ENCODE measurements around the gene ARID5B. TPM values are rescaled to one million over a fixed set of nuclear protein-coding genes. Genes with fewer than 3 reads are reported as not detected.

The ARID5B gene
- total RNA-seq, 2 donors from 2014 or later: 67.9 to 90.1 TPM

DNA sequence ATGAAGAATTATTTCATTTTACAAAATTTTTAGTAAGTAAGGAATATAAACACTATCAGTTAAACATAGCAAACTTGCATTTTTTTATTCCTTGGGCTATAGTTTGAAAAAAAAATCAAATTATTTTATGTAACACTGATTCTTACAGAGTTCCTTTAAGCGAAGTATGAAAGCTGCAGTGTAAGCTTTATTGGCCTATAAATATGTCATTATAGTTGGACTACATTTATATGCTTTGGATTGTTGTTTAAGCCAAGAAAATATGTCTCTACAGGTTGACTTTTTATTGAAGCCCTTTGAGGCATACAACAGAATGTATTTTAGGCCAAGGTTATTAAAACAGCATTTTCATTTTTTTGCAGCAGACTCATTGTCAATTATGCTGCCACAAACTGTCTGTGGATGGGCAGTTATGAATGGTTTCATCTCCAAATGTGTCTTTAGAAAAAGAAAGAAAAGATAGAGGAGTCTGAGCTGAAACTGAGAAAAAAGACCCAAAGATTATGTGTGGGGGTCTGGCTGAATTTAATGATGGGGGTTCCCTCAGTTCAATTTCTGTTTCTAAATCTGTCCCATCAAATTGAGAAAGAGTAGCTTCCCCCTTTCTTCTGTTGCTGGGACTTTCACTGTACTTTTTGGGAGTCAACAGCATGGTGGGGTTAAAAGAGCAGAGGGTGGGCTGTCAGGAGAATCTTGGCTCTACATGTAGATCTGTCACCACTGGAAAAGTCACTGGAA is 43.1 kb downstream of the ARID5B start:
- Histone ChIP-seq H3K4me1 (replicated peaks) (no peaks in the 10 kb centered on the region), H3K9me3 (no peaks in the 10 kb centered on the region), H3K36me3 (no peaks in the 10 kb centered on the region), H3K4me3 (no peak overlapping the region), H3K27ac (peak overlapping the region; percentile 77 to 80), H3K27me3 (replicated peaks; ENCODE audit: insufficient read depth) (no peaks in the 10 kb centered on the region)
- DNase-seq (ENCODE audit: low spot score): no peak
- intact Hi-C loops (cut with DNase I): loop anchor here (5.0 kb wide), 2 partner anchors 42 to 43 kb away; partner anchors contain the start of gene ARID5B
- 14% methylated on average over 1 of the region's 1 CpG for WGBS
- TF ChIP-seq, protein P1, sequence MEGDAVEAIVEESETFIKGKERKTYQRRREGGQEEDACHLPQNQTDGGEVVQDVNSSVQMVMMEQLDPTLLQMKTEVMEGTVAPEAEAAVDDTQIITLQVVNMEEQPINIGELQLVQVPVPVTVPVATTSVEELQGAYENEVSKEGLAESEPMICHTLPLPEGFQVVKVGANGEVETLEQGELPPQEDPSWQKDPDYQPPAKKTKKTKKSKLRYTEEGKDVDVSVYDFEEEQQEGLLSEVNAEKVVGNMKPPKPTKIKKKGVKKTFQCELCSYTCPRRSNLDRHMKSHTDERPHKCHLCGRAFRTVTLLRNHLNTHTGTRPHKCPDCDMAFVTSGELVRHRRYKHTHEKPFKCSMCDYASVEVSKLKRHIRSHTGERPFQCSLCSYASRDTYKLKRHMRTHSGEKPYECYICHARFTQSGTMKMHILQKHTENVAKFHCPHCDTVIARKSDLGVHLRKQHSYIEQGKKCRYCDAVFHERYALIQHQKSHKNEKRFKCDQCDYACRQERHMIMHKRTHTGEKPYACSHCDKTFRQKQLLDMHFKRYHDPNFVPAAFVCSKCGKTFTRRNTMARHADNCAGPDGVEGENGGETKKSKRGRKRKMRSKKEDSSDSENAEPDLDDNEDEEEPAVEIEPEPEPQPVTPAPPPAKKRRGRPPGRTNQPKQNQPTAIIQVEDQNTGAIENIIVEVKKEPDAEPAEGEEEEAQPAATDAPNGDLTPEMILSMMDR (IDR thresholded peaks at IDR 0.05): no peak
- TF ChIP-seq POLR2A (IDR thresholded peaks at IDR 0.05) (no peak), POLR2AphosphoS5 (IDR thresholded peaks at IDR 0.05) (peak; percentile 44)

DNA sequence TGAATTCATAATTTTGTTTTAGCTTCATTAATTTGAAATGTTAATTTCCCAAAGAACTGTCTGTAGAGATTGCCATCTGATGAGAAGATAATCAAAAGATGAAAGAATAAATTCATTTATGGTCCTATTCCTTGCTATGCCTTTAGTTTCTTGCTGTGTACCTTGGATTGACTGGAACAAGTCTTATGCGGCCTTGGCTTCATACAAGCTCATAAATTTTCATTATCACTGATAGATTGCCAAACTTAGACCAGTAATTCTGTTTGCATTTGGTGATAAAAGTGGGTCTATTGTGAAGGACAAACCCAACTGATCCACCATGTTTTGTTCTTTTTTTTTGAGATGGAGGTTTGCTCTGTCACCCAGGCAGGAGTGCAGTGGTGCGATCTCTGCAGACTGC is 48.2 kb downstream of the ARID5B start:
- DNase-seq (ENCODE audit: low spot score): peak; percentile 27
- Histone ChIP-seq H3K4me3 (no peak overlapping the region), H3K4me1 (replicated peaks) (peaks cover 8% of the 10 kb centered on the region), H3K27ac (peak overlapping the region; percentile 49 to 58), H3K27me3 (replicated peaks; ENCODE audit: insufficient read depth) (no peaks in the 10 kb centered on the region), H3K9me3 (no peaks in the 10 kb centered on the region), H3K36me3 (no peaks in the 10 kb centered on the region)
- TF ChIP-seq POLR2AphosphoS5 (IDR thresholded peaks at IDR 0.05) (peak; percentile 84), POLR2A (IDR thresholded peaks at IDR 0.05) (no peak)
- intact Hi-C loops (cut with DNase I): no loop called here
- WGBS: 47% methylated on average over 2 of the region's 2 CpGs

DNA sequence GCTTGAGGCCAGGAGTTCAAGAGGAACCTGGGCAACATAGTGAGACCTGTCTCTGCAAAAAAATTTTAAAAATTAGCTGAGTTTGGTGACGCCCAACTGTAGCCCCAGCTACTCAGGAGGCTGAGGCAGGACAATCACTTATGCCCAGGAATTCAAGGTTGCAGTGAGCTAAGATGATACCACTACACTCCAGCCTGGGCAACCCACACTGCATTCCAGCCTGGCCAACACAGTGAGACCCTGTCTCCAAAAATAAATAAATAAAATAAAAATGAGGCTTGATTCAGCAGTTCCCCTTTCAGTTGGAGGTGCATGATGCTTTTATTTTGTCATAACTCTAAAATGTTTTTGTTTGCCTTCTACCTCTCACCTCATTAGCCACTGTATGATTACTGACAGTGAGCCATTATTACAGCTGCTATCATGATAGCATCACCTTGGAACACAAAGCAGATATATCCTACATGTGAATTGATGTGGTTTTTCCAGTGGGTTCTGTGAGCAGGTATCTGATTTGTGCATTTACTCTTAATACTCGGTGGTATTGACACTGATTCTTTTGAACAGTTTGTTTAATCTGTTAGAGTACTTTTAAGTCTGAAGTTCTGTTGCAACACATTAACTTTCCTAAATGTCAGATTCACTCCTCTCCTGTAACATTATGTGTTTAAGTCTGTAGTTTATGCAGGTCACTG is 49.1 kb downstream of the ARID5B start:
- Histone ChIP-seq H3K4me3 (no peak overlapping the region), H3K27ac (peak overlapping the region in 1 of 2 donors; percentile 11), H3K9me3 (no peaks in the 10 kb centered on the region), H3K27me3 (replicated peaks; ENCODE audit: insufficient read depth) (no peaks in the 10 kb centered on the region), H3K36me3 (no peaks in the 10 kb centered on the region), H3K4me1 (replicated peaks) (peaks cover 8% of the 10 kb centered on the region)
- 65% methylated on average over 2 of the region's 2 CpGs for WGBS
- DNase-seq (ENCODE audit: low spot score): no peak
- TF ChIP-seq, protein P1 (IDR thresholded peaks at IDR 0.05): no peak
- TF ChIP-seq POLR2A (IDR thresholded peaks at IDR 0.05) (no peak), POLR2AphosphoS5 (IDR thresholded peaks at IDR 0.05) (no peak)
- intact Hi-C loops (cut with DNase I): no loop called here

DNA sequence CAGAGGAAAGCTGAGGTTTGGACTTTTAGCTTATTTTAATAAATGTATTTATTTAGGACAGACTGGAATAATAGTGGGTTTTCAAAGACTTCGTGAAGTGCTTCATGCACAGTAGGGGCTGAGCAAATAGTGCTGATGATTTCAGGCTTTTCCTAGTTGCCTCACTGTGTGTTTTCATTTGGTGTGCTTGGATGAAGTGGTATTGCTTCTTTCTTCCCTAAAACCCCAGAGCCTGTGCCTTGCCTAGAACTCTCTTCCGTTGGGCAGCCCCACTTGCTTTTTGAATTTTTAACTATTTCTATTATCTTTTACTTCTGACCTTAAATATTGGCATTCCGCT is 49.6 kb downstream of the ARID5B start:
- Histone ChIP-seq H3K4me3 (no peak overlapping the region), H3K27ac (peak overlapping the region in 1 of 2 donors; percentile 11), H3K9me3 (no peaks in the 10 kb centered on the region), H3K27me3 (replicated peaks; ENCODE audit: insufficient read depth) (no peaks in the 10 kb centered on the region), H3K36me3 (no peaks in the 10 kb centered on the region), H3K4me1 (replicated peaks) (peaks cover 8% of the 10 kb centered on the region)
- no peak for DNase-seq (ENCODE audit: low spot score)
- TF ChIP-seq POLR2AphosphoS5 (IDR thresholded peaks at IDR 0.05) (no peak), POLR2A (IDR thresholded peaks at IDR 0.05) (no peak)
- TF ChIP-seq, protein P1 (IDR thresholded peaks at IDR 0.05): no peak
- 74% methylated on average over 3 of the region's 3 CpGs for WGBS
- intact Hi-C loops (cut with DNase I): no loop called here

DNA sequence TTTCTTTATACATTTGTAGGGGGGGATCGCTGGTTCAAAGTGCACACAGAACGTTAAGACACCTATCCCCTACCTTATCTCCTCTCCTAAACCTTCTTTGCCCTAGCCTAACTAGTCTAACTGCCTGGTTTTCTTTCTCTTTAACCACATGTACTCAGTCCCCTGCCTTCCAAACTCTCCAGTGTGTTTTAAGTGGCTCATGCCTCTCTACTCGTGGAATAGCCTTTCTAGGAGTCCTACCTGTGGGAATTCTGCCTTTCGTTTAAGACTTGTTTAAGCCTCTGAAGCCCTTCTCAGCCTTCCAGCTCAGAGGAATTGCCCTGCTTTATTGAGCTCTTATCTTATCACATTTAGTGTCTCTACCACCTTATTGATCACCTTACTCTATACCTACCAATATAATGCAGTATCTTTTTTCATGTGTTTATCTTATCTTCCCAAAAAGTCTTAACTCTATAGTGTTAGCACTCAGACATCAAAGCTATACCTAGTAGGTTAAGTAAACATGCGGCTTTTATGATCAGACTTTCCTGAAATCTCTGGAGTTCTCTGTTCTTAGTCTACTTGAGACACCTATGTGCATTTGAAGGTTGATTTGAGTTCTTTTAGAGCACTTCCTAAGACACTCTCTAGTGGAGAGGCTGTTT is 50.7 kb downstream of the ARID5B start:
- intact Hi-C loops (cut with DNase I): no loop called here
- no peak for DNase-seq (ENCODE audit: low spot score)
- H3K36me3 ChIP-seq: no peaks in the 10 kb centered on the region
- TF ChIP-seq POLR2A (IDR thresholded peaks at IDR 0.05): no peak
- TF ChIP-seq, protein P1 (IDR thresholded peaks at IDR 0.05): no peak
- TF ChIP-seq POLR2AphosphoS5 (IDR thresholded peaks at IDR 0.05): no peak
- H3K27ac ChIP-seq: peak overlapping the region in 1 of 2 donors; percentile 11
- H3K4me1 ChIP-seq (replicated peaks): peaks cover 8% of the 10 kb centered on the region
- H3K9me3 ChIP-seq: no peaks in the 10 kb centered on the region
- H3K4me3 ChIP-seq: no peak overlapping the region
- H3K27me3 ChIP-seq (replicated peaks; ENCODE audit: insufficient read depth): no peaks in the 10 kb centered on the region
- 64% methylated on average over 5 of the region's 5 CpGs for WGBS

Measured in prostate gland (tissue), 2 donors.